ENCODE measurements around the gene SH2D5. TPM values are rescaled to one million over a fixed set of nuclear protein-coding genes. Genes with fewer than 3 reads are reported as not detected.

The SH2D5 gene
- total and polyA plus RNA-seq, 12 donors: 0.15 to 6.4 (median 0.20) TPM; not detected in 8

GRCh38 chr1:20697563-20697962, 34.9 kb downstream of the SH2D5 start:
- DNase-seq (no peak), ATAC-seq (no peak)
- H3K9me3 ChIP-seq: no peaks in the 10 kb centered on the region
- intact Hi-C loops (cut with DNase I): loop anchor here in 8 of 10 donors (2.0 to 10.0 kb wide), 3 partner anchors 87 to 500 kb away; partner anchors contain the start of gene HP1BP3 (in 1 of the 8)
- H3K4me3 ChIP-seq: no peak overlapping the region
- no peaks in the 10 kb centered on the region for H3K36me3 ChIP-seq
- no peak for TF ChIP-seq CTCF (IDR thresholded peaks at IDR 0.05)
- H3K4me1 ChIP-seq: peaks cover 0 to 17% (median 11%) of the 10 kb centered on the region in 9 donors
- 86 to 88% methylated on average over 12 of the region's 12 CpGs for WGBS, 2 donors
- peak overlapping the region in 2 of 10 donors; percentile 75 to 80 for H3K27ac ChIP-seq
- no peaks in the 10 kb centered on the region for H3K27me3 ChIP-seq

GRCh38 chr1:20696397-20697333, 35.8 kb downstream of the SH2D5 start:
- intact Hi-C loops (cut with DNase I): loop anchor here (1.0 to 10.0 kb wide), 4 partner anchors 88 to 501 kb away; partner anchors contain the start of gene HP1BP3 (in 1 of the 10)
- Histone ChIP-seq H3K9me3 (peaks cover 0 to 6% (median 0%) of the 10 kb centered on the region in 11 donors), H3K27me3 (no peaks in the 10 kb centered on the region), H3K4me1 (peaks cover 0 to 17% (median 11%) of the 10 kb centered on the region in 9 donors), H3K27ac (peak overlapping the region; percentile 51 to 87 (median 74)), H3K36me3 (no peaks in the 10 kb centered on the region), H3K4me3 (peak overlapping the region; percentile 44 to 67 (median 58))
- ATAC-seq (peak; percentile 91 to 96 (median 93)), DNase-seq (peak; percentile 84 to 86)
- TF ChIP-seq CTCF (IDR thresholded peaks at IDR 0.05): peak; percentile 84 to 95 (median 88)
- WGBS, 2 donors: 1 to 2% methylated on average over 45 to 46 of the region's 46 CpGs

GRCh38 chr1:20695515-20695914, 37.0 kb downstream of the SH2D5 start:
- WGBS, 2 donors: 82 to 85% methylated on average over 10 of the region's 10 CpGs
- TF ChIP-seq CTCF (IDR thresholded peaks at IDR 0.05): no peak

GRCh38 chr1:20693623-20694022, 38.9 kb downstream of the SH2D5 start:
- H3K9me3 ChIP-seq: peaks cover 0 to 7% (median 0%) of the 10 kb centered on the region in 11 donors
- H3K4me1 ChIP-seq: peaks cover 0 to 17% (median 11%) of the 10 kb centered on the region in 9 donors
- ATAC-seq (no peak), DNase-seq (no peak)
- intact Hi-C loops (cut with DNase I): loop anchor here in 1 of 10 donors (10.0 kb wide), 1 partner anchor 91 kb away; the partner anchor contains the start of gene HP1BP3
- 74 to 78% methylated on average over 2 of the region's 2 CpGs for WGBS, 2 donors
- no peaks in the 10 kb centered on the region for H3K27me3 ChIP-seq
- no peaks in the 10 kb centered on the region for H3K36me3 ChIP-seq
- H3K4me3 ChIP-seq: no peak overlapping the region
- no peak overlapping the region for H3K27ac ChIP-seq
- TF ChIP-seq CTCF (IDR thresholded peaks at IDR 0.05): no peak

More at GRCh38 chr1:20695515-20695914, 37.0 kb downstream of the SH2D5 start:
- DNase-seq (no peak), ATAC-seq (no peak)
- Histone ChIP-seq H3K27ac (no peak overlapping the region), H3K4me3 (no peak overlapping the region), H3K27me3 (no peaks in the 10 kb centered on the region), H3K9me3 (peaks cover 0 to 7% (median 0%) of the 10 kb centered on the region in 11 donors), H3K4me1 (peaks cover 0 to 17% (median 11%) of the 10 kb centered on the region in 9 donors), H3K36me3 (no peaks in the 10 kb centered on the region)
- intact Hi-C loops (cut with DNase I): loop anchor here in 6 of 10 donors (5.0 to 10.0 kb wide), 2 partner anchors 89 to 502 kb away; partner anchors contain the start of gene HP1BP3 (in 1 of the 6)
